GM18502 (cell line): Measurements from ENCODE around the gene SH3BP4.
"Not testable (repeated sequence)": the region's sequence is repeated elsewhere in the genome, so short reads cannot be mapped to it uniquely, and the experiment has no call there.

Experiments used
- ATAC-seq: cut with Tn5 transposase; IDR thresholded peaks from one replicate; pipeline ENCODE4 v1.9.1; 2021; ENCODE audit warnings: mild to moderate bottlenecking; ENCODE audit not compliant: unreplicated experiment, poor library complexity

Gene SH3BP4

DNA sequence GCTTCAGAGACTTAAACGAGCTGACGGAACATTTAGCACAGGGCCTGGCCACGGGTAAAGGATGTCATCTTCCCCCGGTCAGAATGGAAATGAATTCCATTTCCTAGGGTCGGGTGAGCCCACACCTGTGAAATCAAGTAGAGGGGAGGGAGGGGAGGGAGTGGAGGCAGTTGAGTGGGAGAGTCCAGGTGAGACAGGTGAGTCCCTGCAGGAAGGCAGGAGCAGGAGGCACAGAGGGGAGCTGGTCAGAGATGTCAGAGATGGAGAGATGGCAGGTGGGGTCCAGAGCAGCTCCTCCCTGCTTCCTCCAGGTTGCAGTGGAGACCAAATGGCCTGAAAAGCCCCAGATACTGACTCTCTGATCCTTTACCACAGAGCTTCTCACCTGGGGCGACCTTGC is 55.2 kb downstream of the SH3BP4 start:
- ATAC-seq: no peak

DNA sequence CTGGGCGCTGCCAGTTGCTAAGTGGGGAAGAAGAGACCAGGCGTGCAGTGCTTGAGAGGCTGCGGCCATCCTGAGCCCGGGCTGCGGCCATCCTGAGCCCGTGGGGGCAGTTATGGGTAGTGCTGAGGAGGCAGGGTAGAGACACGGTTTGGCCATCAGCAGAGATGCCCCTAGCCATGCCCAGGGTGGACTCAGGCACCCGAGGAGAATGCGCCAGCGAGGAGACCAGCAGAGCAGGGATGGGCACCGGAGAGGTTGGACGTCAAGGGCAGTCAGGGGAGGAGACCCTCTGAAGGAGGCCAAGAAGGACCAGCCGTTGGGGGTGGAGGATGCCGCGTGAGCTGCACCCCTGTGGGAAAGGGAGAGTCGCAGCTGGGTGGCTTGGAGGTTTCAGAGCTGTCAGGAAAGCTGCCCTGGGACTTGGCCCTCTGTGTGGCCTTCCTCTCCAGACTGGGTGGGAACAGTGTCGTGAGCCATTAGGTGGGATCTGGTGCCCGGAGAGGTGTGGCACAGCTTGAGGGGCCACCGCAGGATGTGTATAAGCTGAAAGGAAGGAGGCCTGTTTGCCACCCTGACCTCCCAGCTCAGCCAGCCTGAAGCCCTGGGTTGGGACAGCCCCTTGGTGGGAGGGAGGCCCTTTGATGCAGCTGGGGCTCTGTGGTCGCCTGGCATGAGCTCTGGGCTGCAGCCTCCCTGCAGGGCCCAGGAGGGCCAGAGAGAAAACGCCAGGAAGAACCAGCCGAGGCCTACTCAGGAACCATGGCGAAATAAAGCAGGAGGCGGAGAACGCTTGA is 56.0 kb downstream of the SH3BP4 start:
- ATAC-seq: no peak

DNA sequence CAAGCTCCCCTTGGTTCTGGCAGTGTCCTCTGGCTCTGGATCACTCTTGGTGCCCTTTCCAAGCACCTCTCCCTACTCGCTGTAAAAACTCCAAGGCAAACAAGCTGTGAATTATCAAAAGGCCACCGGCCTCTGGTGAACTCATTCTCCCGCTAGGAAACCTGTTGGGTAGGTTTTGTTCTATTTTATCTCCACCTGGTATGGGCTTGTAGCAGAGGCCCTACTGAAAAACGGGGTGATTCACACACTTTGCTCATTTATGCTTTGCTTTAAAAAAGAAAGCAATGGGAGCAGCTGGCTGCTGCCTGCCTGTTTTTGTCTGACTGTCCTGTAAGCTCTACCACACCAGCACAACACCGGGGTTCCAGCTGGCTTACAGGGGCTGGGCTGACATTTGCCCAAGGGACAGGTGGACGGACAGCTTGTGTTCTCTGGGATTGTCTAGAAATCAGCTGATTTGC is 56.8 kb downstream of the SH3BP4 start:
- no peak for ATAC-seq

DNA sequence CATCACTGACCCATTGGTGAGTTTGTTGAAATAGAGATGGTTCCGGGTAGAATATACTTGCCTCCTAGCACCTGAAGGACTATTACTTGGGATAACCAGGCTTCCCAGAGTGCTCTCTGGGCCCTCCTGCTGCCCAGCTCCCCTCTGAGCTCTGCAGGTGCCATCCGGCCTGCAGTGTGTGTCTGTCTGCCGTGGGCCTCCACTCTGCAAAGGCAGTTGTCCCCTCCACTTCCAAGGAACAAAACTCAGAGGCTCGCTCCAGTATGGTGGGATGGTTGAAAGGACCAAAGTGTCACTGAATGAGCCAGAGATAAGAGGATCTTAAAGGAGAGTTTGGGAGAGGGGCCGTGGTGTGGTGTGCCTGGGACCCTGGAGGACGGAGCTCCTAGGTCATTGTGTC is 57.3 kb downstream of the SH3BP4 start:
- no peak for ATAC-seq

DNA sequence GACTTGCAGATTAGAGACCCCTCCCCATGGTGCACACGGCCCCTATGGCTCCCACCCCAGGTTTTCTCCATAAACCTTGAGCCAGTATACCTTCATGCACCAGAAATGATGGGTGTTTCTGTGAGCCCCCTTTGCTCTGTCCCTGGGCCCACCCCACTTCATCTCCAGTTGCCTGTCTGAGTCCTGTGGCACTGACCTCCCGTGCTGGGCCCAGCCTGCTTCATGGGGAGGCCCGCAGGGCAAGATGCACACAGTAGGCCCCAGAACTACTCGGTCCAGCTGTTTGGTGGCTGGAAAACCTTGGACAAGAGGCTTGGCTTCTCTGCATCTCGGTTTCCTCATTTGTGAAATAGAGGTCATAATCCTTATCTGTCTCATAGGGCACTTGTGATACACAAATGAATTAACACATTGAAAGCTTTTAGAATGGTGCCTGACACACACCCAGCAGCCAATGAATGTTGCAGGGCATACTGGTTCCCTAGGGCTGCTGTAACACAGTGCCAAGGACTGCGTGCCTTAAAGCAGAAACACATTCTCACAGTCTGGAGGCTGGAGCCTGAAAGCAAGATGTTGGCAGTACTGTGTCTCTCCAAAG is 58.4 kb downstream of the SH3BP4 start:
- ATAC-seq: no peak

DNA sequence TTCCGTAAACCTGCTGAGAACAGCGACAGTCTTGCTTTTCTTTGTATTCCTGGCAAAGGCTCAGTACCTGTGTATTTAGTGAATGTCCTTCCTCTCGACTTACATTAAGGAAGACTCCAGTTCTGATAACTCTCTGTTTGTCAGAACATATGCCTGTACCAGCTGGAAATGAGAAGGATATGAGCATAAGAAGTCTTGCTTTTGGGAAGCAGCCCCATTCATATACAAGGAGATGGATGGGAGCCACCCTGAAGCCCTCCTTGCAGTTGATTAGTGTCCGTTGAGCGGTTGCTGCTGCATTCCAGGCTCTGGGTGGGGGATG is 59.8 kb downstream of the SH3BP4 start:
- no peak for ATAC-seq

DNA sequence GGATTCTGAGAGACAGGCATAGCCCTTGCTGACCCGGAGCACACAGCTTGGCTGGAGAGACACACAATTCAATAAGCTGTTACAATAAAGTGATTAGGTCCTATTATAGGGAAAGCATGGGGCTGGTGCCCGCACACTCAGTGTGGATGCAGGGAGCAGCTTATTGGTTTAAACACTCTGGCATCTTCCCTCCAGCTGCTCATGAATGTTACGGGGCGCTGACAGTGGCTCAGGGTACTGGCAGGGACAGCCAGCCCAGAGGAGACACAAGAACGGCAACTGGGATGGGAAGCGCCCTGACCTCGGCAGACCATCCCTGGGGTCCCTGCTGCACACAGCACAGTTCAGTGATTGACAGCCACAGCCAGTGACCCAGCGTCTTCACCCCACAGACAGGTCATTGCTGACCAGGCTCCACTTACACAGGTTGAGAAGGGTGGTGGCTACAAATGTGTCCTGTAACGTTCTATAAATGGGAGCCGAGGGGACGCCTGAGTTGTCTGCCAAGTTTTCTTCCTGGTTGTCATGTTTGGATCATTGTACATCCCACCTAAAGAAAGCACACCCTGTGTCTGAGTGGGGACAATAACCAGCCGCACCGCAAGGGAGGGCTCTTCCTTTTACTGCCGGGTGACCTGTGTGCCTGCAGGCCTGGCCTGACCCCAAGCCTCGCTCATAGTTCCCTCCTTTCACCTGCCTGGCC is 60.3 kb downstream of the SH3BP4 start:
- ATAC-seq: no peak

DNA sequence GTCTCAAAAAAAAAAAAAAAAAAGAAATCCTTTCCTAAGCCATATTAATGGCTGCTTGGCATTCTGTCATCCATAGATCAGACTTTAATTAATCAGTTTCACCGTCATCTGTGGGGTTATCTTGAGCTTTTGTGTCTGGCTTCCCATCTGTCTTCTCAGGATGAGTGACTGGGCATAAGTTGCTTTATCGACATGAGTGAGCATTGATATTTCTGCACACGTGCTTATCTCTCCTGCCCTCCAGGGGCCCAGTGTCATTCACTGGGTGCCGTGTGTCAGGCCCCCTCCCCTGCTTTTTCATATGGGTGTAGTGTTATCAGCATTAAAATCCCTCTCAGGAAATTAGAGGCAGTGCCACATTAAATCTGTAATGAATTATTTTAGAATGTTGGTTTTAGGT is 65.6 kb downstream of the SH3BP4 start:
- no peak for ATAC-seq

DNA sequence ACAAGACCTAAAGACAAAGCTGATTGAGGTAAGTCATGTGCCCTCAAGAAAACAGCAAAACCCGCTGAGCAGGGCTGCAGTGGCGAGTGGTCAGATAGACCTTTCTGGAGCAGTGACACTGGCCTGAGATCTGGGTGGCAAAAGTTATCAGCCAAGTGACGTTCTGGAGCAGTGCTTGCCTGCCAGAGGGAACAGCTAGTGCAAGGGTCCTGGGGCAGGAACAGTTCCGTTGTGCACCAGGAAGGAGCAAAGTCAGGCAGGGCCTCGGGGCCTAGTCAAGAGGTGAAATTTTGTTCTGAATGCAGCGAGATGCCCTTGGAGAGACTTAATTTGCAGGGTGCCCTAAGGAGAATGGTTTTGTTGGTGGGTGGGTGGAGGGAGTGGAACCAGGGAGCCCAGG is 67.0 kb downstream of the SH3BP4 start:
- ATAC-seq: no peak

DNA sequence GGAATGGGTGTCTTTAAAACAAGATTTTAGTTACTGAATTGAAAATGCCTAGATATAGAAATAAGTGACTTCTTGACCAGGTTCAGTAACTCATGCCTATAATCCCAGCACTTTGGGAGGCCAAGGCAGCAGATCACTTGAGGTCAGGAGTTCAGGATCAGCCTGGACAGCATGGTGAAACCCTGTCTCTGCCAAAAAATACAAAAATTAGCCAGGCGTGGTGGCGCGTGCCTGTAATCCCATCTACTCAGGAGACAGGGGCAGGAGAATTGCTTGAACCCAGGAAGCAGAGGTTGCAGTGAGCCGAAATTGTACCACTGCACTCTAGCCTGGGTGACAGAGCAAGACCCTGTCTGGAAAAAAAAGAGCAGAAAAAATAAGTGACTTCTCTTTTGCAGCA is 68.3 kb downstream of the SH3BP4 start:
- not testable (repeated sequence) for ATAC-seq

DNA sequence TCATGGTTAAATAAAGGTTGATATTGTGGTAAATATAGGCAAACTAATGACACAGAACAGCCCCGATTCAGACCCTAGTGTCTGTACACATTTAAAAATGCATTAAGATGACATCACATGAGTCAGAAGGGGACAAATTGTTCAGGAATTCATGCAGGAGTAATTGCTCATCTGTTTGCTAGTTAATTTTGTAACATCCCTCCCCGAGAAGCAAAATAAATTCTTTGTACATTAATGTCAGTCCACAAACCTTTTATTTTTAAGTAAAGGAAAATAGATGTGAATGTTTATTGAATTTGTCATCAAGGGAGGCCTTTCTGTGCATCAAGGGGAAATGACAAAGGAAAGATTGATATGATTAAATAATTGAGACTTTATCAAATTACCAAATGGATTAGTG is 69.9 kb downstream of the SH3BP4 start:
- ATAC-seq: no peak

DNA sequence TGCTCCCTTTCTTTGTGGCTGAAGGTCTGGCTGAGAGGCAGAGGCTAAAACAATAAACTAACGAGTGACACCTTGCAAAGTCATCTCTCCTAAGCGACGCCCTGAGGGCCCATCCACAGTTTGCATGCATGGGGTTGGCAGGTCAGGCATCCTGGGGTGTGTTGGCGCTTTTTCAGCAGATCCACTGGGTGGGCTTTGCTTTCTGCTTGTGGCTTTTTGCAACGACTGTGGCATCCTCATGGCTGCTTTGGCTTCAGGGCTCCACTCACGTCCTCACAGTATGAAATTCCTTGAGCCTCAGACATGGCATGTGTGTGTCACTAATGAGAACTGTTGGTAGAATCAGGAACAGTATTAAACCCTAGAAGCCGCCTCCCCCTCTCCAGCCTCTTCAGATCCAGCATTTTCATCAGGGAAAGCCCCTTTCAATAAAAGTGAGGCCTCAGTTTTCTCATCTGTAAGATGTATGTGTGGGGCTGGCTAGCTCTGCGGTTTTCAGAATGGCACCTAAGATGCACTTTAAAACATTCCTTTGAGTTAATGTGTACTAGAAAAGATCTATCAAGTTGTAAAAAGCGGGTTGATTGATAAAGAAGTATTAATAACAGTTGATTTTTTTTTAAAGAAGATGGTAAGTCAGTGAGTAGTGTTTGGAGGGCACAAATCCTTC is 72.5 kb downstream of the SH3BP4 start:
- ATAC-seq: no peak

DNA sequence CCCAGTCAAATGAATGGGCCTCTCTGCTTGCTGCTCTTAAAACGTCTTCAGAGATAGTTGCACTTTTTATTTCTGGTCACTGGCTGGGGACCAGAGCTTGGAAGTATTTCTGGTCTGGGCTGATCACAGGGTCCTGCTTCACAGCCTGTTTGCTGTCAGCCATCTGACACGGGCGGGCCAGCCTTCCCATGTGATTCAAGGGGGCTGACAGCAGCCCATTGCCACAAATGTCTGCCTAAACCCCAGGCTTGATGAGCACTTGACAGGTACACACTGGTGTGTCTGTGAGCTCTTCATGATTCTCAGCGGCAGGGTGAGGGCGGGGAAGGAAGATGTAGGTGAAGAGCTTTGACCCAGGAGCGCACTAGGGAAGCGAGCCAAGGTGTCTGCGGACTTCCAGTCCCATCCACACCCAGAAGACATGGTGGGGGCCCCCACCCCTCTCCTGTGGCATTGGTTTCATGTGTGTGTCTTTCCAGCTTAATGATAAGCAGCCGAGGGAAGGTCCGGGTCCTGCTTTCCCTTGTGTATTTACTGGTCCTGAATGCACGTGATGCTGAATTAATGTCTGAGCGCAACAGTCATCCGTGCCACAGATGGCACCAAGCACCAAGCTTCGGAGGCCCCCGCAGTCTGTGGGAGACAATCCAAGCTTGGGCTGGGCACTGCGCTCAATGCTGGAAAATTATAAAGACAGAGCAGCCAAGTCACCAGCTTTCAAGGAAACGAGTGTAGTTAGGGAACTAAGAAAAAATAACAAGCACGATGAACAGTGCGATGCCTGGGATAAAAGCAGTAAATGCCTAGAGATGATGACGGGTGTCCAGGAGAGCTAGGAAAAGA is 73.3 kb downstream of the SH3BP4 start:
- no peak for ATAC-seq

DNA sequence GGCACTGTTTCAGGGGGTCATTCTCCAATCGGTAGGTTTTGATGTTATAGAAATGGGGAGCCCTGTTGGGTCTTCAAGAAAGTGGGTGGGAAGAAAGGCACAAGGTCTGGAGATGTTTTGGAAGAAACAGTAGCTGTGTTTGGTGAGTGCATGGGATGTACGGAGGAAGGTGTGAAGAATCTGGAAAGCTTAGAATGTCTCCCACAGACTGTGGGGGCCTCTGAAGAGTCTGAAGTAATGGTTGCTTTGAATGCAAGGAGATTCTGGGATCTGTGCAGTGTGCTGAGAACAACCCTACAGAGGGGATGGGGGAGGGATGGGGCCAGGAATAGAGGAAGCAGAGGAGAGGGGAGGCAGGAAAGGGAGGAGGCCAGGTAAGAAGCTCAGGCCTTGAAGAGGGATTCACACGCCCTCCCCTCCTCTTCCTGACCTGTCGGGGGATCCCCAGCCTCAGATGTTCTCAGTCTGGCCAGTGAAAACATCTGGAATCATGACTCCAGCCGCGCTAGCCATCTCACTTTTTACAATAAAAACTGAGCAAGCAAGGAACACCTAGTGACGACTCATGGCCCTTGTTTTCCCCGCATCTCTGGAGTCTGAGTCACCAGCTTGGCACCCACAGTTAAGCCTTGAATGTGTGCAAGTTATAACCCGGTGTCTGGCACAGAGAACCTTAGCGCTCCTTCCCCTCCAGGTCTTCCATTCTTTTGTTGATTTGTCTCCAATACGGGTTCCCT is 74.2 kb downstream of the SH3BP4 start:
- no peak for ATAC-seq

DNA sequence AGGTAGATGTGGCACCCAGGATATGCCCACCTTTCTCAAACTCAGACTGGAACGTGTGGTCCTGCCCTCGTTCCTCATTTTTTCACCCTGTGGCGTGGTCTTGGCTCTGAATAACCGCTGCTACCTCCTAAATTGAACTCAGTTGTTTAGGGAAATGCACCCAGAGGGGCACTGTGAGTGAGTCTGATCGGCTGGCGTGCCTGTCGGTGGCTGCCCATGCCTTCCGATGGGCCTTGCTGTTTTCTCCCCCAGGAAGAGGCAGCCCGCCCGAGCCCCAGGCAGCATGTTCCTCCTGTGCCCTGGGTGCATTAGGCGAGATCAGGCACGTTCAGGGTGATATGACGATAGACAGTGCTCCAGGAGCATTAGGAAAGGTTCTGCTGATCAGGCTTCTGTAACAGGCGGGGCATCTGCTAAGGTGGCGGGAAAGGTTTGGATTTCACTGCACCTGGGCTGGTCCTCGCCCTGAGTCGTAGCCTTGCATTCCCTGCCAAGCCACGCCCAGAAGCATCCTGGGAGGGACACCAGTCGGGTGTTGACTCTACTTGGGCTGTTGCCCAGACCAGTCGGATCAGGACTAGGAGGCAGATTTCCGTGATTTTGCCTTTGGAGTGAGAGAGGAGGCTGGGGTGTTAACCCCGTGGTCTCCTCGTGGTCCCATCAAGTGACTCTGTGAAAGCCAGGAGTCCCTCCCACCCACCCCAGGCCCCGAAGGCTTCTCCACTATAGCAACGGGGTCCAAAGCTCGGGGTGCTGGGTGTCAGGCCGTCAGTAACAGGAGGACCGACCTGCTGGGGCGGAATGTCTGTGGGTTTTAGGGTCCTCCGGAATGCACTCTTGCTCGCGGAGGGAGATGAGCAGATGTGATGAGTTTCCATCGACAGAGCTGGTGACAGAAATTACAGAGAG is 75.1 kb downstream of the SH3BP4 start:
- ATAC-seq: no peak

DNA sequence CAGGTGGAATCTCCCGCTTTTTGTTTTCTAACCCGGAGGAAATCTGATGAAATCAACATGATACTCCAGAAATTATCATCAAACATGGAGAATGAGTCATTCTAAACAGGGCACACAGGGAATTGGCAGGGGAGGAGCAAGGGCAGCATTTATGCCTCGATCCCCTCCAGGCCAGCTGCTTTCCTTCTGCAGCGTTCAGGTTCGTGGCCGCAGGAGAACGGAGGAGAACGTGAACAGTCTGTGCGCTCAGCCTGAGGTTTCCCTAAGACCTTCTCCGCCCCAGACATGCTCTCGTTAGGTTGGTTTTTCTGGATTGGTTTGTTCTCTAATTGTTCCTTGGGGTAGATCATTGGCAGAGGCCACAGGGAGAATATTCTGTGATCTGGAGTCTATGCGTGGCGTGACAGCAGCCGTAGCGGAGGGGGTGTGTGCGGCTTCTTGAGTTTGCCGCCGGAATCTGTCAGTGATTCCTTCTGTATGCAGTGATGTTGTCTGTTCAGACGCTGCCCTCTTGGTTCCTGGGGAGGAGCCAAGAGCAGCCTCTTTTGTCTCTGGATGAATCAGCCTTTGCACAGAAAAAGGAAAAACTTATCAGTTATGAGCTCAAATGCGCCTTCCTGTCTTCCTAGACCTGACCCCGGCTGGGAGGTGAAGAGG is 75.9 kb downstream of the SH3BP4 start:
- ATAC-seq: no peak

DNA sequence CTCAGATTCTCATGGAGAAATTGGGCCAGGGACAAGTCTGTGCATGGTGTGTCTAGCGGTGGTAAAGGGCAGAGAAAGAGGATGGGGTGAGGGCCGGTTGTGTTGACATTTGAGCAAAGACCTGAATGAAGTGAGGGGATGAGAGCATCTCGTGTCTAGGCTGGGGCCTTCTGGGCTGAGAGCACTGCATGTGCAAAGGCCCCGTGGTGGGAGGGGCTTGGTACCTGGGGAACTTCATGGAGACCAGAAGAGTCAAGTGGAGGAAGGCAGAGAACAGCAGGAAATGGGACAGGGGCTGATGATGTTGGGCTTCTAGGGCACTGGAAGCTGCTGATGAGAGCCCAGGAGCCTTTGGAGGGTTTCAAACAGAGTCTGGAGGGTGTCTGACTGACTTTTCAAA is 76.8 kb downstream of the SH3BP4 start:
- ATAC-seq: no peak

DNA sequence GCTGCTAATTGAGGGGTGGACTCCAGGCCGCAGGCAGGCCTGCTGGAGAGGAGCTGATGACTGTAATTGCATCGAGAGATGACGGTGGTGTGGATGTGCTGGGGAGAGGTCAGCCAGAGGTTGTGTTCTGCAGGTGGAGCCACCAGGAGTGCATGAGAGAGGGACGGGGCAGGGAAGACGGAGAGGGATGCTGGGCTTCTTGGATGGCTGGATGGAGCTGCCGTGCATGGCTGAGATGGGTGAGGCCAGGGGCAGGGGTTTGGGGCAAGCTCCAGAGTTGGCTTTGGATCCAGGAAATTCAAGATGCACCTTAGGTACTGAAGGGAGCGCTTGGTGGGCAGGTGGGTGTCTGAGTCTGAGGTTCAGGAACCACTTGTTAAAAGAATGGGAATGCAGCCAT is 77.2 kb downstream of the SH3BP4 start:
- no peak for ATAC-seq
